ENCODE results near the gene CD82.
A peak's percentile ranks its signal among the peaks of the same experiment; 100 is the strongest.

- 0 out of 2 replicates have a peak, but pooled peaks have one; percentile 24 for TF ChIP-seq CTCF (conservative IDR thresholded peaks at IDR 0.05)
- no peak for TF ChIP-seq EZH2 (IDR thresholded peaks at IDR 0.05; ENCODE audit: low read depth)
Measured at GRCh38 chr11:44632466-44633123, 67.1 kb downstream of the CD82 start.
